ENCODE measurements around the gene UBAC1. TPM values are rescaled to one million over a fixed set of nuclear protein-coding genes. Genes with fewer than 3 reads are reported as not detected.

The UBAC1 gene
- polyA plus RNA-seq, 1 donor (not counting 4 experiments of a cell fraction or from before 2014, with no cell fraction given) = 50.7 TPM

DNA sequence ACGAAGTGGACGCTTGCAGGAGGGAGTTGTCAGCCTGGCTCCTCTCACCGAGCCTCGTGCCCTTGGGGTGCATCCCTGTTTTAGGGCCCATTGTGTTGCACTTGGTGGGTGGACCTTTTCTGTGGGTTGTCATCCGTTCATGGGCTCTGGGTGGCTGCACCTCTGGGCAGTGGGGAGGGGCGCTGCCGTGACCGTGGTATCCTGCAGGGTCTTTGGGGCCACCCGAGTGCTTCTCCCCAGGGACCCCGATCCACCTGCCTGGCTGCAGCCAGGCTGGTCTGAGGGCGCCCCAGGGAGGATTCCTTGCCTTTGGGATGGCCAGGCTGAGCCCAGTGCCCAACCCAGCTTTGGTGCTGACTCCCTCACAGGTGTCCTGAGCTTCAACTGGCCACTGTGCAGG lies 41.0 kb upstream of the UBAC1 start:
- H3K27ac ChIP-seq (ENCODE audit: control insufficient read depth, insufficient read depth, low read length) = no peak overlapping the region
- H3K9ac ChIP-seq (ENCODE audit: control insufficient read depth, extremely low read depth, insufficient read depth, low read length) = no peak overlapping the region
- H3K9me3 ChIP-seq (ENCODE audit: control insufficient read depth, low read depth, low read length) = no peaks in the 10 kb centered on the region
- no peaks in the 10 kb centered on the region for H3K36me3 ChIP-seq (ENCODE audit: control insufficient read depth in 2 of 2, extremely low read depth in 1 of 2, insufficient read depth in 2 of 2, low read length in 2 of 2)
- no peak for DNase-seq (ENCODE audit: low read depth, low spot score)
- H2AFZ ChIP-seq (ENCODE audit: control insufficient read depth, low read length) = no peak overlapping the region
- no peak for TF ChIP-seq EZH2 (IDR thresholded peaks at IDR 0.05; ENCODE audit: low read length)
- TF ChIP-seq, protein P1, sequence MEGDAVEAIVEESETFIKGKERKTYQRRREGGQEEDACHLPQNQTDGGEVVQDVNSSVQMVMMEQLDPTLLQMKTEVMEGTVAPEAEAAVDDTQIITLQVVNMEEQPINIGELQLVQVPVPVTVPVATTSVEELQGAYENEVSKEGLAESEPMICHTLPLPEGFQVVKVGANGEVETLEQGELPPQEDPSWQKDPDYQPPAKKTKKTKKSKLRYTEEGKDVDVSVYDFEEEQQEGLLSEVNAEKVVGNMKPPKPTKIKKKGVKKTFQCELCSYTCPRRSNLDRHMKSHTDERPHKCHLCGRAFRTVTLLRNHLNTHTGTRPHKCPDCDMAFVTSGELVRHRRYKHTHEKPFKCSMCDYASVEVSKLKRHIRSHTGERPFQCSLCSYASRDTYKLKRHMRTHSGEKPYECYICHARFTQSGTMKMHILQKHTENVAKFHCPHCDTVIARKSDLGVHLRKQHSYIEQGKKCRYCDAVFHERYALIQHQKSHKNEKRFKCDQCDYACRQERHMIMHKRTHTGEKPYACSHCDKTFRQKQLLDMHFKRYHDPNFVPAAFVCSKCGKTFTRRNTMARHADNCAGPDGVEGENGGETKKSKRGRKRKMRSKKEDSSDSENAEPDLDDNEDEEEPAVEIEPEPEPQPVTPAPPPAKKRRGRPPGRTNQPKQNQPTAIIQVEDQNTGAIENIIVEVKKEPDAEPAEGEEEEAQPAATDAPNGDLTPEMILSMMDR (optimal IDR thresholded peaks at IDR 0.05 in 1 of 3, IDR thresholded peaks at IDR 0.05 in 1 of 3, conservative IDR thresholded peaks at IDR 0.05 in 1 of 3; ENCODE audit: extremely low read depth in 1 of 3, insufficient read depth in 2 of 3, low read length in 3 of 3) = no peak
- no peak overlapping the region for H3K4me2 ChIP-seq (ENCODE audit: control insufficient read depth, extremely low read depth, insufficient read depth, low read depth, low read length)
- no peaks in the 10 kb centered on the region for H4K20me1 ChIP-seq (ENCODE audit: control insufficient read depth, extremely low read depth, insufficient read depth, low read length)
- no peak overlapping the region for H3K4me3 ChIP-seq (ENCODE audit: control insufficient read depth in 2 of 3, extremely low read depth in 1 of 3, insufficient read depth in 2 of 3, low read depth in 1 of 3, low read length in 3 of 3)
- no peaks in the 10 kb centered on the region for H3K79me2 ChIP-seq (ENCODE audit: control insufficient read depth, insufficient read depth, low read length)
- H3K27me3 ChIP-seq (ENCODE audit: control insufficient read depth, extremely low read depth, insufficient read depth, low read length) = no peaks in the 10 kb centered on the region
- H3K9me1 ChIP-seq (ENCODE audit: control insufficient read depth, extremely low read depth, insufficient read depth, low read length) = no peaks in the 10 kb centered on the region
- no peak for FAIRE-seq
- dilution Hi-C loops (cut with MboI; ENCODE audit: extremely low pct_ligation_motif_present, low sequenced_read_pairs) = no loop called here
- no peaks in the 10 kb centered on the region for H3K4me1 ChIP-seq (ENCODE audit: control insufficient read depth, extremely low read depth, insufficient read depth, low read length)

DNA sequence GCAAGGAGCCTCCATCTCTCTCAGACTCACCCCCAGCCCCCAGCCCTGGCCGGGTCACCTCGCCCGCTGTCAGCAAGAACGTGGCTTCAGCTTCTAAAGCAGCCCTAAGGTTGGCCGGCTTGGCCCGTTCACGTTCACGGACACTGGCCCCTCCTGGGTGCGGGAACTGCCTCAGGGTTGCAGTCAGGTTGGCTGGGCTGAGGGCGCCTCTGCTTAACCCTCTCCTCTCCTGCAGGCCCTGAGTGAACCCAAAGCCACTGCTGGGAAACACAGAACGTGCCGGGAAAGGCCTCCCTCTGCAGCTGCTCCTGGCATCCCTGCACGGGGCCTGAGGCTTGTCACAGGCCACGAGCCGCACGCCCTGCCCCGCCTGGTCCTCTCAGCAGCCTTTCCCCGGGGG lies 40.1 kb upstream of the UBAC1 start:
- Histone ChIP-seq H3K4me2 (ENCODE audit: control insufficient read depth, extremely low read depth, insufficient read depth, low read depth, low read length) (no peak overlapping the region), H2AFZ (ENCODE audit: control insufficient read depth, low read length) (no peak overlapping the region), H3K9me1 (ENCODE audit: control insufficient read depth, extremely low read depth, insufficient read depth, low read length) (no peaks in the 10 kb centered on the region), H4K20me1 (ENCODE audit: control insufficient read depth, extremely low read depth, insufficient read depth, low read length) (no peaks in the 10 kb centered on the region), H3K9me3 (ENCODE audit: control insufficient read depth, low read depth, low read length) (no peaks in the 10 kb centered on the region), H3K27me3 (ENCODE audit: control insufficient read depth, extremely low read depth, insufficient read depth, low read length) (no peaks in the 10 kb centered on the region), H3K36me3 (ENCODE audit: control insufficient read depth in 2 of 2, extremely low read depth in 1 of 2, insufficient read depth in 2 of 2, low read length in 2 of 2) (no peaks in the 10 kb centered on the region), H3K4me3 (ENCODE audit: control insufficient read depth in 2 of 3, extremely low read depth in 1 of 3, insufficient read depth in 2 of 3, low read depth in 1 of 3, low read length in 3 of 3) (no peak overlapping the region), H3K79me2 (ENCODE audit: control insufficient read depth, insufficient read depth, low read length) (no peaks in the 10 kb centered on the region), H3K9ac (ENCODE audit: control insufficient read depth, extremely low read depth, insufficient read depth, low read length) (no peak overlapping the region), H3K4me1 (ENCODE audit: control insufficient read depth, extremely low read depth, insufficient read depth, low read length) (no peaks in the 10 kb centered on the region), H3K27ac (ENCODE audit: control insufficient read depth, insufficient read depth, low read length) (no peak overlapping the region)
- dilution Hi-C loops (cut with MboI; ENCODE audit: extremely low pct_ligation_motif_present, low sequenced_read_pairs) = no loop called here
- TF ChIP-seq EZH2 (IDR thresholded peaks at IDR 0.05; ENCODE audit: low read length) = no peak
- TF ChIP-seq, protein P1 (optimal IDR thresholded peaks at IDR 0.05 in 1 of 3, IDR thresholded peaks at IDR 0.05 in 1 of 3, conservative IDR thresholded peaks at IDR 0.05 in 1 of 3; ENCODE audit: extremely low read depth in 1 of 3, insufficient read depth in 2 of 3, low read length in 3 of 3) = no peak
- FAIRE-seq (no peak), DNase-seq (ENCODE audit: low read depth, low spot score) (no peak)
